Stimulated activated CD8-positive, alpha-beta memory T cell treated with anti-CD3 and anti-CD28 coated beads, Interleukin-4, amount 100 ng/mL, for 24 hours (primary cell): ENCODE measurements around the gene ANKRD34A.
"Not testable (repeated sequence)": the region's sequence is repeated elsewhere in the genome, so short reads cannot be mapped to it uniquely, and the experiment has no call there.

ENCODE experiments used
- DNase-seq: peaks from one replicate; pipeline ENCODE4 v3.0.0-alpha.2; 2020; ENCODE audit warnings: low read depth

The ANKRD34A gene

DNA sequence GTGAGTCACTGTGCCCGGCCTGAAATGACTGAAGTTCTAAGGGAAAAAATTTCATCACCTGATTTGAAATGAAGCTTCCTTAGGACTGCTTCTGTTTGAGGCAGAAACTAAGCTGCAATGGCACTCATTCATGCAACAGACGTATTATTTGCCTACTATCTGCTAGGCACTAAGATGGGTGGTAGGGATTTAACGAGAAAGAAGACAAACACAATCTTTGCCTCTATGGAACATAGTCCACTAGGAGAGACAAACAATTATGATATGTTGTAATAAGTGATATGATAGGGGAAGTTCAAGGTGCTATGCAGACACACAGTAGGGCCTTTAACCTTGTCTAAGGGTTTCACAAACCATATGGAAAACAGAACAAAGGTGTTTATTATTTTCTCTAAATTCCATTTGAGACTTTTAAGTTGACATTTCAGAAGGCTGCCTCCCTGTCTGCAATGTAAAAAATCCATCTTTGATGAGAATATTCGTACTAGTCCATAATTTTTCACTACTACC lies 17.8 kb downstream of the ANKRD34A start:
- no peak for DNase-seq

DNA sequence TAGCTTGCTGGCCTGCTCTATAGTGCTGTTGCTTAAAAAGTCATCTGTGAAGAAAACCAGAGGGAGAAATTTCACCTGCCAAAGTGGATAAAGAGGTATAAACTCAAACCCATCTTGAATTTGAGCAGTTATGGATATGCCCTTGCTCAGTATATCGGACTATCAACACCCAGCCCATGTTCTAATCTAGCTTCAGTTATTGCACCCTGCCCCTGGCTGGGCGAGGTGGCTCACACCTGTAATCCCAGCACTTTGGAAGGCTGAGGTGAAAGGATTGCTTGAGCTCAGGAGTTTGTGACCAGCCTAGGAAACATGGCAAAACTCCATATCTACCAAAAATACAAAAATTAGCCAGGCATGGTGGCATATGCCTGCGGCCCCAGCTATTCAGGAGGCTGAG lies 19.8 kb downstream of the ANKRD34A start:
- no peak for DNase-seq

DNA sequence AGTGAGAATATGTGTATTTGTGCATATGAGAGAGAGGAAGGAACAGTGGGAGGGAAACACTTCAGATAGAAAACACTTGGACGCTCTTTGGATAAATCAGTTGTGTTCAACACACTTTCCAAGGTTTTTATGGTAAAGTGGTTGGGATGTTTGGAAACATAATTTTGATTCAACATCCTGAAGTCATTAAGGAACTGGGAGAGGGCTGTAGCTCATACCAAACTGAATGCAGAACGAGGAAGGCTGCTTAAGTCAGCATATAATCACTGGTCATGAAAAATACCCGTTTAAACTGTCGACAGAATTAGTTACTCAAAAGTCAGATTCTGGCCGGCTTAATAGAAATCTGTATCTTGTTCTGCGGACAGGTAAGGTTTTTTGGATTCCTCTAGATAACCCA lies 21.5 kb downstream of the ANKRD34A start:
- DNase-seq = no peak

DNA sequence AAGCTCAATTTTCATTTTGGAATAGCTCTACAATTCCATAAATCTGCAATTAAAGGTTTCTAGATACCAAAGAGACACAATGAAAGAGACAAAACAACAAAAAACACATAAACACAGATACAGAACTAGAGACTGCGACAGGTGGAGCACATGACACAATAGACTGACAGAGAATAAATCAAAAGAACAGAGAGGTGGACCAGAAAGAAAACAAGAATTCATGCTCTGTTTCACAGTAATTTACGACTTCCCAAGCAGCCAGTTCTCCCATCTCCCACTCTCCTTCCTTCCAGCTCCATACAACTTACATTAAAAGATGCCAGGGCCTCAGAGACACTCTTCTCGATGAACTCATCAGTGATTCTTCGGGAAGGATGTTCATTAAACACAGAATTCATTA lies 22.0 kb downstream of the ANKRD34A start:
- DNase-seq = no peak

DNA sequence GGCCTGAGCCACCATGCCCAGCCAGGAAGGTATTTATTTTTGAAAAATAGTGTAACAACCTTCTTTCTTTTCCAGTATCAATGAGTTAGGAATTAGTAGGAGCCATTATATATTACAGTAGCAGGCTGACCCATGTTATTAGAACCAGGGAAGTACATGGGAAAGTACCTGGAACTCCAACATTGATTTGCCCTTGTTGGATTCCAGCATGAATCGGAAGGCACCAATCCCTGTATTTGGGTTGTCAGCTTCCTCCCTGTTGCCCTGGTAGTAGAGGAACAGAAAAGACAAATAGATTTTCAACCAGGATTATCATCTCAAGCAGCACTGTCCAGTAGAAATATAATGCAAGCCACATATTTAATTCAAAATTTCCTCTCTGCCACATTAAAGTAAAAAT lies 26.9 kb downstream of the ANKRD34A start:
- DNase-seq = no peak

DNA sequence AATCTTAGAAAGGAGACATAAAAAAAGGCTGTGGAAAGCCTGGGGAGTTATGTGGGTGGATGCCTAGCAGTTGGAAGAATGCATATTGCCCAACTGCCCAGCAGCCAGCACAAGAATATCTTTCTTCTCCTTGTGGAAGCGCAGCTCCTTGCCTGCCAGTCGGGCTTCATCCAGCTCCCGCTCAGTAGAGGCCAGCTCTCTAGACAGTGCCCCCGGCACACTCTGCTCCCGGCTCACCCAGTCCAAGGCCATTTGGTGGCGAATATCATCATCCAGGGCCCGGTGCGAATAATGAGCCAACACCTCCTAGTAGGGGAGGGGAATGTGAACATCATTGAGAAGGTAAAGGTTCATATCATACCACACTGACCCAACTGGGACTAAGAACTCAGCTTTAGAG lies 28.1 kb downstream of the ANKRD34A start:
- no peak for DNase-seq

DNA sequence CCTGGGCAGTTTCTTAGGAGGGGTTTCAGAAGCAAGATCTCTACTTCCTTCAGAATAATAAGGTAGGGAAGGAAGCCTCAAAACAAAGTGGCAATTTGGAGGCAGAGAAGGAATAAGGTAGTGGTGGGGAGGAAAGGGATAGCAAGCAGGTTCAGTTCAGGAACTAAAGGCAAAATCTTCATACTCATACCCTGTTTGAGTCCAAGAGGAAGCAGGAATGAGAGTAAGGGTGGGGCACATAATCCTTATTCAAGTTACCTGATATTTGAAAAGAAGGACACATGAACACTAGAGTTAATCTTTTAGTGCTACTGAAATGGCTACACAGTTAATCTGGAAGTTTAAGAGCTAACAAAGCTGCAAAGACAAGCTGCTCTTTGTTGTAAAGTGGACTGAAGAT lies 28.7 kb downstream of the ANKRD34A start:
- DNase-seq = no peak

GRCh38 chr1:145932522-145933009 lies 31.8 kb downstream of the ANKRD34A start:
- DNase-seq = not testable (repeated sequence)

GRCh38 chr1:145927916-145928643 lies 36.3 kb downstream of the ANKRD34A start:
- DNase-seq = no peak

DNA sequence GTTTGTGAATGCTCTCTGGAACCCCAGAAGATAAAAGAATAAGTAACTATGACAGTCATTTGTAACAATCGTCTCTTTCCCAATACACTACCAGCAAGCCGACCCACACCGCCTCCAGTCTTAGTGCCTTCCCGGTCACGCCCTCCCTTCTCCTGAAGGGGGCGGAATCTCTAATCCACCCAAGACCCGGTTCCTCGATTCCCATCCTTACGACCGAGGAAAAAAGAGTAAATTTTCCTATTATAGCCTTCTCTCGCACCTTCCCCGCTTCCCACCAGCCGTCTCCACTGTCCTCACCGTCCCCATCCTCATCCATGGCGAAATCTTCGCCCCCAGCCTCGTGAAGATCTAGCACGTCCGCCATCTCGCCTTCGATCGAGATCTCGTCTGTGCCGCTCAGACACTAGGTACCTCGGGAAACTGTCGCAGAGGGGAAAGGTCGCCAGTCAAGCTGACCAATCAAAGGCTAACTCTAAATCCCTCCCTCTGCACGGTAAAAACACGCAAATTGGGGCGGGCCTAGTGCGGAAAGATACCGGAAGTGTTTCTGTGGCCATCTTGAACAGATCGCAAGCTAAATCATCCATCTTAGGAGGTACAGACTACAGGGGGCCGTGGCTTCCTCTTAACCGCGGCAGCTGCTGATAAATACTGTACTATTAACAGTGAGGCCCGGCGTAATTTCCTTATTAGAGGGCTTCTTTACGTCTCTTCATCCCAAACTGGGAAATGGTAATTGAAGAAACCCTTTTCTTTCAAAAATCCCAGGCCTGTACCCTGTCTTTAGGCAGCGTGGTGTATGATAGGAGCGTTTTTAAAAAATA lies 37.1 kb downstream of the ANKRD34A start, which contains the start of gene RBM8A:
Gene RBM8A, minus strand, starts transcription at position 422 of the 824 bp plus-strand sequence. Its CDS starts 58 bp downstream, at position 364.
- DNase-seq = peak; percentile 84

- peak; percentile 25 for DNase-seq
These were observed 37.7 kb downstream of the ANKRD34A start for GRCh38 chr1:145926686-145927062.

DNA sequence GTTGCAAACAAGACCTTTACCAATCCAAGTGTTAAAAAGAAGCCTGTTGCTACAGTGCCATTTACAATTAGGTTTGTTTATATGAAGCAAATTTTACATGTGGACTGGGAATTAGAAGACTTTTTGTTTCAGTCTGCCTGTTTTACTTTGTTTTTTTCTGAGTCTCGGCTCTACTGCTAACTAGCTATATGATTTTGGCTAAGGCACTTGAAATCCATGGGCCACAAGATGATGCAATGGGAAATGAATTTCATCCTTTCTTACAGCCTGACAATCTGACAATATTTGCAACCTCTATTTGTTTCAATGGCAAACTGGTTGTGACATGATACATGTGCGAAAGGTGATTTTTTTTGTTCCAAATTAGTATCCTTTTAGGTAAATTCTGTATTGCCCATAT lies 42.1 kb downstream of the ANKRD34A start:
- DNase-seq = no peak

GRCh38 chr1:145920297-145920696 lies 44.1 kb downstream of the ANKRD34A start:
- not testable (repeated sequence) for DNase-seq

DNA sequence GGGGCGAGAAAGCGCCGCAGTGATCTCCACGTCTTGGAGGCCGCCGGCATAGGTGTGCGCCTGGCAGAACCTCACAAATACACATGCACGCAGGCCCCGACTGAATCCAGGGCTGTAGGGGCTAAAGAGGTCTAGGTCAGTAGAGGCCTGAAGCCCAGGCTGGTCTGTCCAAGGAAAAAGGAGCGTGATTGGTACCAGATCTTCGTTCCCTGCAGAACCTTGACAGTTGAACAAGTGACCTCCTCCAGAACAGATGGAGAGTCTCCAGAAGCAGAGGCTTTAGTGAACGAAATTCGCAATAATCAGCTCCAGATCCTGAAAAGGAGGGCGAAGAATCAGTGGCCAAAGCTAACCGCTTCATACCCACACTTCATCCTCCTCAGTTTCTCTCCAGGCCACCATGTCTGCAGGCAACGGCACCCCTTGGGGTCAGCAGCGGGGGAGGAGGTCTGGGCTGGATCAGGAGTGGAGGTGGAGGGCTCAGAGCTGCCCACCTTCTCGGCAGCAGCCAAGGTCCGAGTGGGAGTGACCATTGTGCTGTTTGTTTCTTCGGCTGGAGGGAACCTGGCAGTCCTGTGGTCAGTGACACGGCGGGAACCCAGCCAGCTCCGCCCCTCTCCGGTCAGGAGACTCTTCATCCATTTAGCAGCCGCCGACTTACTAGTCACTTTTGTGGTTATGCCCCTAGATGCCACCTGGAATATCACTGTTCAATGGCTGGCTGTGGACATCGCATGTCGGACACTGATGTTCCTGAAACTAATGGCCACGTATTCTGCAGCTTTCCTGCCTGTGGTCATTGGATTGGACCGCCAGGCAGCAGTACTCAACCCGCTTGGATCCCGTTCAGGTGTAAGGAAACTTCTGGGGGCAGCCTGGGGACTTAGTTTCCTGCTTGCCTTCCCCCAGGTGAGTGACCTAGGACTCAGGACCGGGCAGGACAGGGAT lies 45.1 kb downstream of the ANKRD34A start:
- DNase-seq = no peak

- peak; percentile 89 for DNase-seq
These were observed 46.0 kb downstream of the ANKRD34A start, which contains the start of gene PEX11B for GRCh38 chr1:145918144-145918991. TSS of gene PEX11B (minus strand) at chr1:145918717. CDS start at chr1:145918688, 29 bp downstream.

- no peak for DNase-seq
These were observed 46.8 kb downstream of the ANKRD34A start for GRCh38 chr1:145917595-145917994.

- DNase-seq = no peak
These were observed 47.6 kb downstream of the ANKRD34A start for GRCh38 chr1:145916745-145917144.

GRCh38 chr1:145912128-145912641 lies 52.2 kb downstream of the ANKRD34A start:
- no peak for DNase-seq
